ENCODE measurements around the gene CCN6.

GRCh38 chr6:112013051-112013450 lies 40.9 kb upstream of the CCN6 start:
- TF ChIP-seq POLR2A (IDR thresholded peaks at IDR 0.05), result no peak
- no peak for TF ChIP-seq CTCF (IDR thresholded peaks at IDR 0.05)
